NCI-H1694 (cell line): ENCODE results near the gene VSTM5.
"Not testable (repeated sequence)": the region's sequence is repeated elsewhere in the genome, so short reads cannot be mapped to it uniquely, and the experiment has no call there.

ENCODE experiments used
- DNase-seq: peaks from one replicate; lab custom pipeline; 2025; lab: John Stamatoyannopoulos, UW

The VSTM5 gene

GRCh38 chr11:93850594-93851018 lies at the start of gene VSTM5:
TSS of gene VSTM5 (minus strand) at chr11:93850618. CDS start at chr11:93850502, 116 bp downstream.
- DNase-seq: no peak

GRCh38 chr11:93895106-93895862 lies 44.9 kb upstream of the VSTM5 start:
- peak; percentile 0 for DNase-seq

GRCh38 chr11:93890391-93891051 lies 40.1 kb upstream of the VSTM5 start:
- DNase-seq: no peak

- no peak for DNase-seq
These were observed 36.7 kb upstream of the VSTM5 start for GRCh38 chr11:93887111-93887510.

- DNase-seq: not testable (repeated sequence)
These were observed 28.7 kb upstream of the VSTM5 start for GRCh38 chr11:93879114-93879513.

- no peak for DNase-seq
These were observed 25.2 kb upstream of the VSTM5 start for GRCh38 chr11:93875637-93876036.

- no peak for DNase-seq
These were observed 21.1 kb upstream of the VSTM5 start for GRCh38 chr11:93871526-93871925.

GRCh38 chr11:93870616-93871015 lies 20.2 kb upstream of the VSTM5 start:
- no peak for DNase-seq

GRCh38 chr11:93869830-93870229 lies 19.4 kb upstream of the VSTM5 start:
- no peak for DNase-seq

- DNase-seq: not testable (repeated sequence)
These were observed 18.0 kb upstream of the VSTM5 start for GRCh38 chr11:93868404-93868803.

- no peak for DNase-seq
These were observed 11.4 kb upstream of the VSTM5 start for GRCh38 chr11:93861808-93862207.

GRCh38 chr11:93858121-93858775 lies 7.8 kb upstream of the VSTM5 start:
- no peak for DNase-seq

GRCh38 chr11:93857413-93858120 lies 7.1 kb upstream of the VSTM5 start:
- DNase-seq: no peak

GRCh38 chr11:93852242-93852641 lies 1.8 kb upstream of the VSTM5 start:
- DNase-seq: no peak

- no peak for DNase-seq
These were observed 446 bp downstream of the VSTM5 start for GRCh38 chr11:93849751-93850593.

GRCh38 chr11:93849201-93849600 lies 1.2 kb downstream of the VSTM5 start:
- no peak for DNase-seq

- no peak for DNase-seq
These were observed 4.0 kb downstream of the VSTM5 start for GRCh38 chr11:93846411-93846810.

- no peak for DNase-seq
These were observed 5.0 kb downstream of the VSTM5 start for GRCh38 chr11:93845181-93846092.

GRCh38 chr11:93844568-93844967 lies 5.8 kb downstream of the VSTM5 start:
- no peak for DNase-seq

GRCh38 chr11:93843906-93844305 lies 6.5 kb downstream of the VSTM5 start:
- no peak for DNase-seq
